HEK293 (cell line): ENCODE measurements around the gene BLOC1S2.
"Not testable (repeated sequence)": the region's sequence is repeated elsewhere in the genome, so short reads cannot be mapped to it uniquely, and the experiment has no call there.

Experiments used
- CTCF ChIA-PET: fragments of 350-600 bp; formaldehyde crosslinking; extraction: SDS; loops from one replicate; lab custom pipeline; 2021; ENCODE audit warnings: antibody characterized with exemption; lab: Yijun Ruan, JAX
- POLR2A ChIA-PET: fragments of 300-600 bp; formaldehyde crosslinking; extraction: SDS; loops from one replicate; lab custom pipeline; 2020; ENCODE audit warnings: antibody characterized with exemption, inconsistent platforms; lab: Yijun Ruan, JAX
- H3K27ac ChIP-seq: fragments of 200-500 bp; sonication (Bioruptor generic); 2 replicates; pipeline ENCODE4 v1.5.1; 2014; ENCODE audit warnings: low read depth, low read length, control low read depth, inconsistent platforms; ENCODE audit errors: extremely low read depth
- H3K36me3 ChIP-seq, 2 experiments: fragments of 200-500 bp in 1 of 2; sonication (Bioruptor generic) in 1 of 2; 1 replicate in 1 of 2; 2 replicates in 1 of 2; pipeline ENCODE4 v1.5.1; 2014 to 2017; ENCODE audit warnings: inconsistent platforms in 2 of 2, low read length in 2 of 2; ENCODE audit not compliant: control insufficient read depth in 2 of 2, insufficient read depth in 1 of 2
- H3K4me1 ChIP-seq: fragments of 200-500 bp; sonication (Bioruptor generic); 2 replicates; pipeline ENCODE4 v1.5.1; 2014; ENCODE audit warnings: mild to moderate bottlenecking, low read length, inconsistent platforms; ENCODE audit not compliant: control insufficient read depth, insufficient read depth
- H3K4me3 ChIP-seq: 2 replicates; pipeline ENCODE4 v1.5.1; 2011; ENCODE audit warnings: low read depth, mild to moderate bottlenecking, control low read depth, low read length, moderate library complexity
- H3K9me3 ChIP-seq: fragments of 200-500 bp; sonication (Bioruptor generic); 2 replicates; pipeline ENCODE4 v1.5.1; 2014; ENCODE audit warnings: low read depth, low read length, inconsistent platforms; ENCODE audit not compliant: control insufficient read depth, insufficient read depth
- INSM2 ChIP-seq: fragments of 450-650 bp; formaldehyde crosslinking; IDR thresholded peaks from 2 replicates; pipeline ENCODE4 v1.5.1; 2016; ENCODE audit warnings: missing biosample characterization, missing genetic modification characterization
- PATZ1 ChIP-seq: fragments of 450-650 bp; formaldehyde crosslinking; IDR thresholded peaks from 2 replicates; pipeline ENCODE4 v1.5.1; 2016; ENCODE audit warnings: missing biosample characterization, missing genetic modification characterization
- REST ChIP-seq: fragments of 450-650 bp; formaldehyde crosslinking; IDR thresholded peaks from 2 replicates; pipeline ENCODE4 v1.5.1; 2016; ENCODE audit warnings: missing biosample characterization, missing genetic modification characterization
- ZBTB6 ChIP-seq: fragments of 450-650 bp; formaldehyde crosslinking; IDR thresholded peaks from 2 replicates; pipeline ENCODE4 v1.5.1; 2017; ENCODE audit warnings: missing biosample characterization, missing genetic modification characterization
- ZNF114 ChIP-seq: fragments of 450-650 bp; formaldehyde crosslinking; IDR thresholded peaks from 2 replicates; pipeline ENCODE4 v1.5.0; 2017; ENCODE audit warnings: missing biosample characterization, missing genetic modification characterization
- ZNF121 ChIP-seq: fragments of 450-650 bp; formaldehyde crosslinking; IDR thresholded peaks from 2 replicates; pipeline ENCODE4 v1.5.1; 2016; ENCODE audit warnings: missing biosample characterization, missing genetic modification characterization
- ZNF140 ChIP-seq: fragments of 450-650 bp; formaldehyde crosslinking; IDR thresholded peaks from 2 replicates; pipeline ENCODE4 v1.5.1; 2016; ENCODE audit warnings: missing biosample characterization, missing genetic modification characterization
- ZNF146 ChIP-seq: fragments of 450-650 bp; formaldehyde crosslinking; IDR thresholded peaks from 2 replicates; pipeline ENCODE4 v1.5.1; 2016; ENCODE audit warnings: missing biosample characterization, missing genetic modification characterization
- ZNF169 ChIP-seq: fragments of 450-650 bp; formaldehyde crosslinking; IDR thresholded peaks from 2 replicates; pipeline ENCODE4 v1.5.1; 2016; ENCODE audit warnings: missing biosample characterization, missing genetic modification characterization
- ZNF280C ChIP-seq: fragments of 450-650 bp; formaldehyde crosslinking; IDR thresholded peaks from 2 replicates; pipeline ENCODE4 v1.5.1; 2016; ENCODE audit warnings: missing biosample characterization, missing genetic modification characterization
- ZNF513 ChIP-seq: fragments of 450-650 bp; IDR thresholded peaks from 2 replicates; pipeline ENCODE4 v1.5.1; 2018; ENCODE audit warnings: missing biosample characterization, missing genetic modification characterization
- ZNF529 ChIP-seq: fragments of 450-650 bp; formaldehyde crosslinking; IDR thresholded peaks from 2 replicates; pipeline ENCODE4 v1.5.1; 2017; ENCODE audit warnings: missing genetic modification characterization, missing biosample characterization; ENCODE audit not compliant: insufficient replicate concordance
- ZNF610 ChIP-seq: fragments of 450-650 bp; formaldehyde crosslinking; IDR thresholded peaks from 2 replicates; pipeline ENCODE4 v1.5.1; 2016; ENCODE audit warnings: missing biosample characterization, missing genetic modification characterization, borderline replicate concordance
- ZNF701 ChIP-seq: fragments of 450-650 bp; formaldehyde crosslinking; IDR thresholded peaks from 2 replicates; pipeline ENCODE4 v1.5.1; 2016; ENCODE audit warnings: missing biosample characterization, missing genetic modification characterization
- ZNF747 ChIP-seq: fragments of 450-650 bp; formaldehyde crosslinking; IDR thresholded peaks from 2 replicates; pipeline ENCODE4 v1.5.1; 2016; ENCODE audit warnings: missing biosample characterization, missing genetic modification characterization

Gene BLOC1S2

GRCh38 chr10:100297242-100297641 lies 10.8 kb upstream of the BLOC1S2 start:
- no peaks in the 10 kb centered on the region for H3K4me1 ChIP-seq
- H3K9me3 ChIP-seq = no peaks in the 10 kb centered on the region
- H3K27ac ChIP-seq = no peak overlapping the region
- POLR2A ChIA-PET = no interaction called here
- H3K36me3 ChIP-seq = no peaks in the 10 kb centered on the region
- TF ChIP-seq ZNF280C (tag by site-specific recombination) (no peak), INSM2 (tag by site-specific recombination) (no peak), PATZ1 (tag by site-specific recombination) (no peak), REST (tag by site-specific recombination) (peak; percentile 73)
- CTCF ChIA-PET = interaction anchor here (0.7 kb wide), 1 partner anchor 226 kb away, joined by 5 read pairs; no protein-coding TSS in a partner anchor
- H3K4me3 ChIP-seq = no peak overlapping the region

GRCh38 chr10:100293066-100293465 lies 6.6 kb upstream of the BLOC1S2 start:
- Histone ChIP-seq H3K27ac (no peak overlapping the region), H3K4me3 (no peak overlapping the region), H3K4me1 (no peaks in the 10 kb centered on the region), H3K36me3 (no peaks in the 10 kb centered on the region), H3K9me3 (no peaks in the 10 kb centered on the region)
- ChIA-PET POLR2A (no interaction called here), CTCF (interaction anchor here (0.6 kb wide), 2 partner anchors 38 to 215 kb away, joined by 4 read pairs; no protein-coding TSS in a partner anchor)
- TF ChIP-seq ZNF513 (tag by site-specific recombination) (no peak), ZBTB6 (tag by site-specific recombination) (no peak), ZNF610 (tag by site-specific recombination) (no peak), ZNF169 (tag by site-specific recombination) (no peak), ZNF747 (no peak), ZNF140 (tag by site-specific recombination) (no peak), ZNF529 (tag by site-specific recombination) (no peak), ZNF121 (tag by site-specific recombination) (no peak), ZNF114 (tag by site-specific recombination) (no peak), ZNF146 (tag by site-specific recombination) (no peak), ZNF701 (no peak)

GRCh38 chr10:100292300-100292699 lies 5.8 kb upstream of the BLOC1S2 start:
- H3K27ac ChIP-seq, H3K4me1 ChIP-seq, H3K36me3 ChIP-seq, POLR2A ChIA-PET, H3K4me3 ChIP-seq, H3K9me3 ChIP-seq: not testable (repeated sequence)
- CTCF ChIA-PET = interaction anchor here (0.6 to 1.8 kb wide), 4 partner anchors 9 to 447 kb away, joined by 3 to 5 read pairs (median 4); no protein-coding TSS in a partner anchor
